GM03348 (cell line): ENCODE results near the gene TMEM87A.
"Not testable (repeated sequence)": the region's sequence is repeated elsewhere in the genome, so short reads cannot be mapped to it uniquely, and the experiment has no call there.

ENCODE experiments used
- DNase-seq: peaks from one replicate; pipeline ENCODE4 v3.0.0; 2012; ENCODE audit warnings: low spot score

TMEM87A gene

GRCh38 chr15:42270551-42270950 is 2.7 kb downstream of the TMEM87A start:
- DNase-seq, result no peak

- DNase-seq, result no peak
Measured at GRCh38 chr15:42267286-42267685, 5.9 kb downstream of the TMEM87A start.

GRCh38 chr15:42264795-42265194 is 8.4 kb downstream of the TMEM87A start:
- no peak for DNase-seq

GRCh38 chr15:42253300-42253699 is 19.9 kb downstream of the TMEM87A start:
- DNase-seq, result no peak

DNA sequence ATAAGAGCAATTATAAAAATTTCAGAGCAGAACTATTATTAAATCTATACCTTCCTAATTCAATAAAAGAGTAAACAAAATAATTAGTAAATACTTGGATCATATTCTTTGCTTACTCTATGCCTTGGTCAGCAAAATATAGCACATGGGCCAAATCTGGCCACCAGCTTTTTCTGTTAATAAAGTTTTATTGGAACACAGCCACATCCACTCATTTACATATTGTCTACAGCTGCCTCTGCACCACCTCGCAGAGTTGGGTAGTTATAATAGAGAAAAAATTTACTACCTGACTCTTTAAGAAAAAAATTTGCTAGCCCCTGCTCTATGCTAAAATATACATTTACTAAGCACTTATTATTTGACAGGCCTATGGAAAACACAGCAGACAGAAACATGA is 32.4 kb downstream of the TMEM87A start:
- no peak for DNase-seq

- no peak for DNase-seq
Measured at GRCh38 chr15:42239528-42240182, 33.6 kb downstream of the TMEM87A start.

DNA sequence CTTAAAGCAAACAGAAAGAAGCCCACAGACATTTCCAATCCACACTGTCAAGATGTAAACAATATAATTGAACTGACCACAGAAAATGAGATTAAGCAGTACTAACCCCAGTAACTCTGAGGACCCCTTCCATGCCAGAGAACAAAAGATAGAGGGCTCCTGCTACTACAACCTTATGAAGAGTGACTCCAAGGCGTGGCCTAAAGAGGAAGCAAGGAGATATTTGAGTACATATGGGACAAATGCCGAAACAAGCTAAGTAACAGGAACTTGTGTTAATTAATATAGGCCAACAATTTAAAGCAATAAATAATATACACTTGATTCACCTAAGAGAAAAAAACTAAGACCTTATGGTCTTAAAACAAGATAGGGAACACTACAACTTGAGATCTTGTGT is 40.1 kb downstream of the TMEM87A start:
- no peak for DNase-seq

DNA sequence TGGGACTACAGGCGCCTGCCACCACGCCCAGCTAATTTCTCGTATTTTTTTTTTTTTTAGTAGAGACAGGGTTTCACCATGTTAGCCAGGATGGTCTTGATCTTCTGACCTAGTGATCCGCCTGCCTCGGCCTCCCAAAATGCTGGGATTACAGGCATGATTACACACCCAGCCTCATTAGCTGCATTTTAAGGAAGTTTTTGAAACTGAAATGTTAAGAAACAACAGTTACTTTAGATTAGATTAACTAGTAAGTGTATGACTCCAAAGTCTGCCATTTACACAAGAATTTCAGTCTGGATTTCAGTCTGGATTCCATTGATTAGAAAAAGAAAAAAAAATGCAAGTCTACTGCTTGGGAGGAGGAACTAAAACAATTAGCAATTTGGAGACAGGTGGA is 40.6 kb downstream of the TMEM87A start:
- DNase-seq, result no peak

- DNase-seq, result no peak
Measured at GRCh38 chr15:42231088-42231487, 42.1 kb downstream of the TMEM87A start.

DNA sequence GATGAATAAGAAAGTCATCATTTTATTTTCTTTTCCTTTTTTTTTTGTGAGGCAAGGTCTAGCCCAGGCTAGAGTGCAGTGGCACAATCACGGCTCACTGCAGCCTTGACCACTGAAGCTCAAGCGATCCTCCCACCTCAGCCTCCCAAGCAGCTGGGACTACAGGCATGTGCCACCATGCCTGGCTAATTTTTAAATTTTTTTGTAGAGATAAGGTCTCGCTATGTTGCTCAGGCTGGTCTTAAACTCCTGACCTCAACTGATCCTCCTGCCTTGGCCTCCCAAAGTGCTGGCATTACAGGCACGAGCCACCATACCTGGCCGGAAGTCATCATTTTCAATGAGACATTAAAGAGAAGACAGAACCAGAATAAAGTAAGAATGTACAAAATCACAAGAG is 44.3 kb downstream of the TMEM87A start:
- DNase-seq, result not testable (repeated sequence)

GRCh38 chr15:42228036-42228435 is 45.2 kb downstream of the TMEM87A start:
- no peak for DNase-seq

- DNase-seq, result no peak
Measured at GRCh38 chr15:42226648-42227047, 46.6 kb downstream of the TMEM87A start.

GRCh38 chr15:42220216-42220615 is 53.0 kb downstream of the TMEM87A start:
- no peak for DNase-seq

DNA sequence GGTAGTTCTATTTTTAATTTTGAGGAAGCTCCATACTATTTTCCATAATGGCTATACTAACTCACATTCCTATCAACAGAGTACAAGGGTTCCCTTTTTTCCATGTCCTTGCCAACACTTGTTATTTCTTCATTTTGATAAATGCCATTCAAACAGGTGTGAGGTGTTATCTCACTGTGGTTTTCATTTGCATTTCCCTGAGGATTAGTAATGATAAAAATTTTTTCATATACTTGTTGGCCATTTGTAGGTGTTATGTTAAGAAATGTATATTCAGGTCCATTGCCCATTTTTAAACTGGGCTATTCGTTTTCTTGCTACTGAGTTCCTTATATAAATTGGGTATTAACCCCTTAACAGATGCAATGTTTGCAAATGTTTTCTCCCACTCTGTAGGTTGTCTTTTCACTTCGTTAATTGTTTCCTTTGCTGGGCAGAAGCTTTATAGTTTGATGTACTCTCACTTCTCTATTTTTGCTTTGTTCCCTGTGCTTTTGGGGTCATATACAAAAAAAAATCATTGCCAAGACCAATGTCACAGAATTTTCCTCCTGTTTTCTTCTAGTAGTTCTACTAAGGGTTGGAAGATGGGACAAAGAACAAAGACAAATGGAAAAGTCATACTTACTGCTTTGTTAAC is 54.2 kb downstream of the TMEM87A start:
- DNase-seq, result no peak

DNA sequence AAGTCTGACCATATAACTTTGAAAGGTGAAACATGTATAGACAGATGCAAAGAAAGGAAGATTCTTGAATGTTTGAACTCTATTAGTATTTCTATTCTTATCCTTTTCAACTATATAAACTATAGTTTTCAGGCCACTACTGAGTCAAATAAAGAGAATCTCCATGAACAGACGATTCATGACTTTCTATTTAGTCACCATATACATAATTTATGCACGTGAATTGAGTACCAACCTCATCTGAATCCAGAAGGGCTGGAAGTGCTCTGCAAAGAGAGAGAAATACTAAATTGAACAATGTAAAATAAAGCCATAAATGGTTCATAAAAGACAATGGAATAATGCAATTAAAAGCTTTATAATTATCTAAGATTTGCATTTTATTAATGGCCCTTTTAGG is 55.7 kb downstream of the TMEM87A start:
- no peak for DNase-seq

- no peak for DNase-seq
Measured at GRCh38 chr15:42215913-42216829, 57.1 kb downstream of the TMEM87A start.

- no peak for DNase-seq
Measured at GRCh38 chr15:42214600-42214999, 58.6 kb downstream of the TMEM87A start.

DNA sequence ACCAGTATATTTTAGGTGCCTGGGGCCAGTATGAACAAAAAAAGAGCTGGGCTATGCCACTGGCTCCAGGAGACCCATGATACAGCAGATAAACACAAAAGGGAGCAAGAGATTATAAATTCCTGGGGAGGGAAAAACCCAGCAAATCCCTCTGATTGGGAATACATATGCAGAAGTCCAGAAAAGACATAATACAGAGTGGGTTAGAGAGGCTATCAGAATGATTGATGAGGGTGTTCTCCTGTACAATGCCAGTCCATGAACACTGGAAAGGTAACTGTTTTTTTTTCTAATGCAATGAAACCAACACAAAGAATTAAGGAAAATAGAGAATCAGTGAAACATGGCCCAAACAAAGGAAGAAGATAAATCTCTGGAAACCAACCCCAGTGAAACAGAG is 59.7 kb downstream of the TMEM87A start:
- DNase-seq, result no peak

- no peak for DNase-seq
Measured at GRCh38 chr15:42210696-42211095, 62.5 kb downstream of the TMEM87A start.

DNA sequence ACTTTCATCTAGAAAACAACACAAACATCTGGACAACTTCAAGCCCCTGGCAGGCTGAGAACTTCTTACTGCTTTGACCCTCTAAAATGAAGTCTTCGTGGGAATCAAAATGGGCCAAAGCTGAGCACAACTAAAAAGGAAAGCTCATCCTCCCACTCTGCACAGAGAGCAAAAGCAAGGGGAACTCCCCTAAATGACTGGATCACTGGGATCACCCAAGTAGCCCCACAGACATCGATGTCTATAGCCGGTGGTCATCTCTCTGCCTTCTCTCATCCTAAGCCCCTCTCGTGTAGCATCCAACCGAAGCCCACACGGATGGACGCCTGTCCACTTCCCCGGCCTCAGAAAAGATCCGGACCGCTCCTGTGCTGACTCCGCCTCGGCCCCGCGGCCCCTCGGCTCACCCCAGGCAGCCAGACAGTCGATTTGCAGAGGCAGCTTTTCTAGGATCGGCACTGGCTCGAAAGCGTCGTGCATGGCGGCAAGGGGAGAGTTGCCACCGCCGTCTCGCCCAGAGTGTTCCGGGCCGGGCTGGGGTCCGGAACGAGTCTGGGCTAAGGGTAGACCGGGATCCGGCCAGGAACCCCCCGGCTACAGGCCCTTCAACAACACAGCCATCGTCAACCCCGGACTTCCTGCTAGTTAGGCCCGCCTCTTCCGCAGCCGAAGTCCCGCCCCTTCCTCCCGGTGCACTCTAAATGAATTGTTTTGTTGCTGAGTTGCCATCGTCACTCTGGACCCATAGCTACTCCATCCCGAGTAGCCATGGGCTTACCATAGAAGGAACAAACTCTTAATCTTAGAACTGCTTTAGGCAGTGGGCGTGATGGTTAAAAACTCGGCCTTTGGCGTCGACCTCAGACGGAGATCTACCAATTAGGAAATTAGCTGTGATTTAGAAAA is 65.3 kb downstream of the TMEM87A start, which contains the start of gene VPS39:
Gene VPS39, minus strand, starts transcription at position 631 of the 906 bp plus-strand sequence. Its CDS starts 151 bp downstream, at position 480.
- DNase-seq, result peak; percentile 93

GRCh38 chr15:42206406-42206805 is 66.8 kb downstream of the TMEM87A start:
- DNase-seq, result no peak

DNA sequence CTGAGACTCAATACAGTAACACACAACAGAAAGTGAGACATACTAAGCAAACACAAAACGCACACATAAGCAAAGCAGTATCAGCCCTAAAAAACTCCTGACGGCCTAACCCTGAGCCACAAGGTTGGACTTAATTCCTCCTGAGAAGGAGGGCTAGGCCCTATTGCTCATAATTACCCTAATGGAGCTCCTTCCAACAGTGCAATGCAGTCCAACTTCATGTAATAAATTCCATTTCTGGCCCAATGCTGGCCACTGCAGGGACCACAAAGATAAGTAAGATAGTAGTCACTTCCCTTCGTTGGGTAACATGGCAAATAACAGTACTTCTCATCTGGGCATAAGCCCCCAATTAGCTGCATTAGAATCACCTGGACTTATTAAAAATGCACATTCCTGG is 69.3 kb downstream of the TMEM87A start:
- peak; percentile 15 for DNase-seq
